Esophagus muscularis mucosa (tissue), 4 donors: ENCODE results near the gene IGF2R. TPM values are rescaled to one million over a fixed set of nuclear protein-coding genes. Genes with fewer than 3 reads are reported as not detected.

Experiments used
- DNase-seq: peaks from one replicate; pipeline ENCODE4 v3.0.0-alpha.2; 2017; ENCODE audit errors: extremely low spot score
- H3K27ac ChIP-seq, 4 donors: fragments of 200-600 bp; sonication (generic); replicated peaks in 1 of 4; 1 replicate in 3 of 4; 2 replicates in 1 of 4; pipeline ENCODE4 v1.5.1; 2016 to 2019; ENCODE audit warnings: mild to moderate bottlenecking in 1 of 4
- H3K27me3 ChIP-seq, 4 donors: fragments of 200-600 bp; sonication (generic); one replicate each; pipeline versions ENCODE4 v1.5.1 to v1.6.0; 2016 to 2019
- H3K36me3 ChIP-seq, 4 donors: fragments of 200-600 bp; sonication (generic); one replicate each; pipeline ENCODE4 v1.5.1; 2016 to 2019
- H3K4me1 ChIP-seq, 4 donors: fragments of 200-600 bp; sonication (generic); one replicate each; pipeline ENCODE4 v1.5.1; 2016 to 2019
- H3K4me3 ChIP-seq, 4 donors: fragments of 200-600 bp; sonication (generic); 1 replicate in 2 of 4; 2 replicates in 2 of 4; pipeline ENCODE4 v1.5.1; 2016 to 2019; ENCODE audit warnings: mild to moderate bottlenecking in 4 of 4, moderate library complexity in 1 of 4
- H3K9me3 ChIP-seq, 4 donors: fragments of 200-600 bp; sonication (generic); 1 replicate in 3 of 4; 2 replicates in 1 of 4; pipeline ENCODE4 v1.5.1; 2016 to 2019
- EP300 ChIP-seq: sonication (generic); formaldehyde crosslinking; IDR thresholded peaks from one replicate; pipeline ENCODE4 v1.6.1; 2017; ENCODE audit warnings: antibody characterized with exemption
- POLR2A ChIP-seq: fragments of 450-650 bp; IDR thresholded peaks from one replicate; pipeline ENCODE4 v1.6.1; 2017; ENCODE audit warnings: antibody characterized with exemption, moderate library complexity, mild to moderate bottlenecking, low read depth
- POLR2AphosphoS5 ChIP-seq, 2 donors: sonication (generic); formaldehyde crosslinking; IDR thresholded peaks; one replicate each; pipeline ENCODE4 v1.6.1; 2017; ENCODE audit warnings: antibody characterized with exemption in 2 of 2
- WGBS: methylation state at CpG from one replicate; pipeline ENCODE4 v1.1.5; 2018; 5-methylcytosine and 5-hydroxymethylcytosine counted together
- intact Hi-C: fragments of 100-400 bp; cut with DNase I; formaldehyde crosslinking; loops from one replicate; pipeline ENCODE4 v1.15.1; 2023
- total RNA-seq, 4 donors: library from RNA; depleted of rRNA; stranded (reverse); fragments of >200 nt; gene quantifications; one replicate each; pipeline versions ENCODE4 v1.1.0 to v1.2.1, GENCODE V29; 2016
- TF ChIP-seq, protein P1 (sequence below), 3 experiments: fragments of 200-600 bp in 2 of 3; fragments of 450-650 bp in 1 of 3; sonication (generic) in 2 of 3; IDR thresholded peaks; one replicate each; pipeline ENCODE4 v1.5.1; 2017 to 2019; ENCODE audit warnings: antibody characterized with exemption in 3 of 3, mild to moderate bottlenecking in 2 of 3, moderate library complexity in 1 of 3

The IGF2R gene
- total RNA-seq, 4 donors from 2014 or later = 43.6 to 75.3 (median 58.4) TPM

DNA sequence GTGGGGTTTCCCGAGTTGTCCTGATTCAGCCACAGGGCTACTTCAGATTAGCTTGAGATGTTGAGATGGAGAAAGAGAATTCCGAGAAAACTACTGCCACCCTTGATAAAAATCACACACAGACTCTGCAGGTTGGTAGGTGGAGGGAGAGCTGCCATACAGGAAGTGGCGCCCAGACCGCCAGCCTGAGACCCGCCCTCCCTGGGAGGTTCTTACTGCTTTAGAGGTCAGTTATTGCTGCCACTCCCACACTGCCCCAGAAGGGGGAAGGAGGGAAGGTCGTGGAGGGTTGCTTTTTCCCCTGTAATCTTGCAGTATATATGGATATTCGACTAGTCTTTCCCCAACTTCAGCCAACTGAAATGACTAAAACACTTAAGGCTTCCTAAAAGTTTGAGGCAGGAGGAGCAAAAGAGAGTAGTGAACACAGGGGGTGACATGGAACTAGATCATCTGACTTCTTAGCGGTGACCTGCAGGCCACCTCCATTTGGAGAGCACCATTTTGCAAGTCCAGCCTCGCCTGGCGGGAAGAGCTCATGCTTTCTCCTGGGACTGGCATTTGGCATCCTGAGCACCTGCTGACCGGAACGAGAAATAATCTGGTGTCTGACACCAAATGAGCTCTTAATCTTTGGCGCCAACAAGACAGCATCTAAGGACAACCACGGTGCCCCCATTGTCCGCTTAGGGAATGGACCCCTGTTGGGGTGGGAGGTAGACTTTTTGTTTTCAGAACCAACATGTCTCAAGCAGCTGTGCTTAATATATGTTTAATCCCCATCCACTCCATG, 117.0 kb downstream of the IGF2R start:
- intact Hi-C loops = no loop called here
- H3K27me3 ChIP-seq = no peaks in the 10 kb centered on the region
- no peak overlapping the region for H3K4me3 ChIP-seq
- DNase-seq = no peak
- no peak overlapping the region for H3K27ac ChIP-seq
- WGBS = 92% methylated on average over 13 of the region's 15 CpGs
- H3K36me3 ChIP-seq = peaks cover 69 to 100% (median 91%) of the 10 kb centered on the region in 4 donors
- peaks cover 0 to 13% (median 9%) of the 10 kb centered on the region in 4 donors for H3K4me1 ChIP-seq
- no peaks in the 10 kb centered on the region for H3K9me3 ChIP-seq
- TF ChIP-seq EP300 (no peak), POLR2A (no peak), POLR2AphosphoS5 (IDR thresholded peaks at IDR 0.05) (no peak)
- TF ChIP-seq, protein P1, sequence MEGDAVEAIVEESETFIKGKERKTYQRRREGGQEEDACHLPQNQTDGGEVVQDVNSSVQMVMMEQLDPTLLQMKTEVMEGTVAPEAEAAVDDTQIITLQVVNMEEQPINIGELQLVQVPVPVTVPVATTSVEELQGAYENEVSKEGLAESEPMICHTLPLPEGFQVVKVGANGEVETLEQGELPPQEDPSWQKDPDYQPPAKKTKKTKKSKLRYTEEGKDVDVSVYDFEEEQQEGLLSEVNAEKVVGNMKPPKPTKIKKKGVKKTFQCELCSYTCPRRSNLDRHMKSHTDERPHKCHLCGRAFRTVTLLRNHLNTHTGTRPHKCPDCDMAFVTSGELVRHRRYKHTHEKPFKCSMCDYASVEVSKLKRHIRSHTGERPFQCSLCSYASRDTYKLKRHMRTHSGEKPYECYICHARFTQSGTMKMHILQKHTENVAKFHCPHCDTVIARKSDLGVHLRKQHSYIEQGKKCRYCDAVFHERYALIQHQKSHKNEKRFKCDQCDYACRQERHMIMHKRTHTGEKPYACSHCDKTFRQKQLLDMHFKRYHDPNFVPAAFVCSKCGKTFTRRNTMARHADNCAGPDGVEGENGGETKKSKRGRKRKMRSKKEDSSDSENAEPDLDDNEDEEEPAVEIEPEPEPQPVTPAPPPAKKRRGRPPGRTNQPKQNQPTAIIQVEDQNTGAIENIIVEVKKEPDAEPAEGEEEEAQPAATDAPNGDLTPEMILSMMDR (IDR thresholded peaks at IDR 0.05) = no peak

DNA sequence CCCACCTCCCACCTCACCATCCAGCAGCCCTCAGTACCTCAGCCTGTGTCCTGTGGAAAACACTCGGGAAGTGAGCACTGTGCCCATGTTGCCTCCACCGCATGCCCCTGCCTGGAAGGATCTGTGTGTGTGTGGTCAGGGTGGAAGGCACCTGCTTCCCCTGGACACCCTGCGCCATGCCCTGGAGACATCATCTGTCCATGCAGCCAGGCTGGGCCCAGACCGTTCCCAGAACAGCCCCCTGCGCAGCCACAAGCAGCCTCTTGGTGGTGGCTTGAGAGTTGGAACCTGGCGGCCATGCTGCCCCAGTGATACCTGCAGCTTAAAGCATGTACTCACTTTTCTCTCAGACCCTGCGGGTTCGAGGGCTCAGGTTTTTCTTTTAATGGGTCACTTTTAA, 117.9 kb downstream of the IGF2R start:
- Histone ChIP-seq H3K4me3 (no peak overlapping the region), H3K27ac (no peak overlapping the region), H3K36me3 (peaks cover 68 to 100% (median 91%) of the 10 kb centered on the region in 4 donors), H3K9me3 (no peaks in the 10 kb centered on the region), H3K27me3 (no peaks in the 10 kb centered on the region), H3K4me1 (peaks cover 0 to 13% (median 9%) of the 10 kb centered on the region in 4 donors)
- intact Hi-C loops = no loop called here
- DNase-seq = no peak
- WGBS = 94% methylated on average over 8 of the region's 8 CpGs
- TF ChIP-seq POLR2AphosphoS5 (IDR thresholded peaks at IDR 0.05) = no peak
- no peak for TF ChIP-seq EP300
- TF ChIP-seq, protein P1 (IDR thresholded peaks at IDR 0.05) = no peak
- TF ChIP-seq POLR2A = no peak

DNA sequence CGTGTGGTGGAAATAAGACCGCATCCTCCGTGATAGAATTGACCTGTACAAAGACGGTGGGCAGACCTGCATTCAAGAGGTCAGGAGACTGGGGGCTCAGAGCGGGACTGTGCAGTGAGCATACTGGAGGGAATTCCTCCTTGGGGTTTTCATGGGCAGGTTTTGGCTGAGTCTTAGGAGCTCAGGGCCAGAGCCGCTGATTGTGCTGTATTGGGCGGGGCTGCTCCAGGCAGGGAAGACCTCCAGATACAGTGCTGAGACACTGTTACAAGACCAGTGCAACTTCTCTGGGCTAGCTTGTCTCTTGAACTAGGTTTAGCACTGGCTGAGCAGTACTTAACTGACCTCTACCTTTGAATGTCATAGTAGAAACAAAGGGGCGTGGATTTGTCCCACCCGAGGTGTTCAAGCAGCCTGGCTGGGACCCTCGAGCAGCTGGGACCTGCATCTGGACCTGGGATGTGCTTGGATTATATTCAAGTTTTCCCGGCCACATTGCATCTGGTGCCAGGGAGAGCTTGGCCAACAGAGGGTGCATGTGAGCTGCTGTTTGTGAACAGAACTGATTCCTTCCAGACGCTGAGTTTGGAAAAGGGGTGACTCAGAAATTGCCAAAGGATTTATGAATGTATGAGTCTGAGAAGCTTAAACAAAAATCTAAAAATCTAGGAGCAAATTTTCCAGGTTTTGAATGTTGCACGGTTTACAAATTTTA, 119.3 kb downstream of the IGF2R start:
- DNase-seq = peak; percentile 94
- peak overlapping the region in 3 of 4 donors; percentile 5 to 61 (median 42) for H3K27ac ChIP-seq
- peaks cover 0 to 13% (median 9%) of the 10 kb centered on the region in 4 donors for H3K4me1 ChIP-seq
- TF ChIP-seq, protein P1 (IDR thresholded peaks at IDR 0.05) = peak; percentile 58 to 79 (median 66)
- peak; percentile 11 to 41 for TF ChIP-seq POLR2AphosphoS5 (IDR thresholded peaks at IDR 0.05)
- no peak for TF ChIP-seq EP300
- no peak for TF ChIP-seq POLR2A
- intact Hi-C loops = loop anchor here (2.0 kb wide), 1 partner anchor 369 kb away; no protein-coding TSS in a partner anchor
- WGBS = 52% methylated on average over 12 of the region's 13 CpGs
- H3K9me3 ChIP-seq = no peaks in the 10 kb centered on the region
- H3K4me3 ChIP-seq = no peak overlapping the region
- no peaks in the 10 kb centered on the region for H3K27me3 ChIP-seq
- H3K36me3 ChIP-seq = peaks cover 61 to 100% (median 91%) of the 10 kb centered on the region in 4 donors

DNA sequence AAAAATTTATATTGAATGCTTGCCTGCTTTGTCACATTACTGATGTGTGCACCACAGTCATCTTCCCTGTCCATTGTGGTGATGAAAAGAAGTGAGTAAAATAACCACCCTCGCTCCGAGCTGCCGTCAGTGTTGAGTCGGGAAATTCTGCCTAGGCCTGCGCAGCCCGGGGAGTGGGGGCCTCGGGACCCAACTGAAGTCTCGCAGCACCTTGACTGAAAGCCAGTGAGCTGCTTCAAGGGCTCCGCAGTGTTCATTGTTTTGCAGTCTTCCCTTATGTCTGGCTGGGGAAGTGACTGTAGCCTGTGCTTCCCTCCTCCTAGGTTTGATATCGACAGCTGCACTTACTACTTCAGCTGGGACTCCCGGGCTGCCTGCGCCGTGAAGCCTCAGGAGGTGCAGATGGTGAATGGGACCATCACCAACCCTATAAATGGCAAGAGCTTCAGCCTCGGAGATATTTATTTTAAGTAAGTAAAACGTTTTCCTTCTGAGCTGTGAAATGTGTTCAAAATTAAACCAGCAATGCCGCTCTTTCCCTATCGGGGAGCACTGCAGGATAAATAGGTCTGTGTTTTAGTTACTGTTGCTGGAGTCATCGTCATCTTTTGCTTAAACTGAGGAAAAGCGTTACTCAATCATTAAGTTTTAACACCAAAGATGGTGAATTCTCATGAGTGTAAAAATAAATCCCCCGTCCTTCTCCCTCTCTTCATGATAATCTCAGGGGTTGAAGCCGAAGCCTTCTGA, 120.1 kb downstream of the IGF2R start:
- Histone ChIP-seq H3K27me3 (no peaks in the 10 kb centered on the region), H3K4me3 (no peak overlapping the region), H3K27ac (peak overlapping the region in 3 of 4 donors; percentile 5 to 61 (median 42)), H3K36me3 (peaks cover 60 to 100% (median 92%) of the 10 kb centered on the region in 4 donors), H3K4me1 (peaks cover 0 to 13% (median 9%) of the 10 kb centered on the region in 4 donors), H3K9me3 (no peaks in the 10 kb centered on the region)
- 75% methylated on average over 14 of the region's 21 CpGs for WGBS
- intact Hi-C loops = loop anchor here (2.0 kb wide), 1 partner anchor 368 kb away; no protein-coding TSS in a partner anchor
- TF ChIP-seq EP300 (no peak), POLR2AphosphoS5 (IDR thresholded peaks at IDR 0.05) (no peak), POLR2A (no peak)
- TF ChIP-seq, protein P1 (IDR thresholded peaks at IDR 0.05) = no peak
- no peak for DNase-seq
